GM12891 (cell line): Measurements from ENCODE around the gene SPRN.

Experiments
- PAX5 ChIP-seq: IDR thresholded peaks from 2 replicates; pipeline ENCODE4 v1.6.1; 2011; ENCODE audit warnings: low read length, moderate library complexity, mild to moderate bottlenecking; ENCODE audit not compliant: insufficient read depth, severe bottlenecking
- POLR2A ChIP-seq: IDR thresholded peaks from 2 replicates; pipeline ENCODE4 v1.6.1; 2011; ENCODE audit warnings: low read depth, low read length, control low read depth

- TF ChIP-seq POLR2A (no peak), PAX5 (no peak)
Measured at GRCh38 chr10:133401981-133402725, 22.3 kb downstream of the SPRN start.
